Activated naive CD8-positive, alpha-beta T cell (primary cell): ENCODE results near the gene KCNAB2.

Experiments
- H3K27ac Mint-ChIP-seq: one replicate; pipeline ENCODE4 v1.8.0; 2021; ENCODE audit warnings: mixed read lengths
- H3K27me3 Mint-ChIP-seq: one replicate; pipeline ENCODE4 v1.8.0; 2021; ENCODE audit warnings: mixed read lengths
- H3K36me3 Mint-ChIP-seq: one replicate; pipeline ENCODE4 v1.8.0; 2021; ENCODE audit warnings: mixed read lengths
- H3K4me1 Mint-ChIP-seq: one replicate; pipeline ENCODE4 v1.8.0; 2021; ENCODE audit warnings: low read depth, mixed read lengths
- H3K4me3 Mint-ChIP-seq: one replicate; pipeline ENCODE4 v1.8.0; 2021; ENCODE audit warnings: mild to moderate bottlenecking, mixed read lengths
- H3K9me3 Mint-ChIP-seq: one replicate; pipeline ENCODE4 v1.8.0; 2021; ENCODE audit warnings: low read depth, mixed read lengths

KCNAB2 gene

DNA sequence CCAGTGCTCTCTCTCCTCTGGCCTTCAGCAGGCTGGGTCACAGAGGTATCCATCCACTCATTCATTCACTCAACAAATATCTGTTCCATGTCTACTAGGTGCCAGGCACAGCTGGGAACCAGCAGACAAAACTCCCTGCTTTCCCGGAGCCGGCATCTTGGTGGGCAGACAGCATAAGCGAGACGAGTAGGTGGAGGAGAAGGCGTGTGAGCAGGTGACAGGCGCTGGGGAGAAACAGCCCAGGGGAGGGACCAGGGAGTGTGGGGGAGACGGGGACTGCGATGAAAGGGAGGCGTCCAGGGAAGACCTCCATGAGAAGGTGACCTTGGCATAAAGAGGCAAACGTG is 11.0 kb upstream of the KCNAB2 start:
- H3K27me3 Mint-ChIP-seq, result no peaks in the 10 kb centered on the region
- H3K36me3 Mint-ChIP-seq, result peaks cover 8% of the 10 kb centered on the region
- peak overlapping the region; percentile 64 for H3K27ac Mint-ChIP-seq
- peaks cover 70% of the 10 kb centered on the region for H3K4me1 Mint-ChIP-seq
- peak overlapping the region; percentile 42 for H3K4me3 Mint-ChIP-seq
- no peaks in the 10 kb centered on the region for H3K9me3 Mint-ChIP-seq

DNA sequence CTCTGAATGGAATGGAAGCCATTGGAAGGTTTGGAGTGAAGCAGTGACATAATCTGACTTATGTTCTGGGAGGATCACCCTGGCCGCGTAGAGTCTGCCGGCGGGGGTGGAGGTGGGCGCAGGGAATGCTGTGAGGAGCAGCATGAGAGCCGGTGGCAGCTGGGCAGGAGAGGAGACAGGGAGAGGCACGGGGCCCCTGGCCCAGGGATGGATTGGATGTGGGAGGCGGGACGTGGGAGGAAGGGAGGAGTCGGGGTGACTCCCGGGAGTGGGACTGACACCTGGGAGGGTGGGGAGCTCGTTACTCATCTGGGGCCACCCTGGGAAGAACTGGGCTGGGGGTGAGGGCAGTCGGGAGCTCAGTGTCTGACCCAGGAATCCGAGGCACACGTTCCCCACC is 10.4 kb upstream of the KCNAB2 start:
- peaks cover 6% of the 10 kb centered on the region for H3K36me3 Mint-ChIP-seq
- H3K27ac Mint-ChIP-seq, result peak overlapping the region; percentile 64
- peaks cover 64% of the 10 kb centered on the region for H3K4me1 Mint-ChIP-seq
- H3K27me3 Mint-ChIP-seq, result no peaks in the 10 kb centered on the region
- no peak overlapping the region for H3K4me3 Mint-ChIP-seq
- no peaks in the 10 kb centered on the region for H3K9me3 Mint-ChIP-seq

GRCh38 chr1:6035719-6036118 is 10.0 kb upstream of the KCNAB2 start:
- peaks cover 60% of the 10 kb centered on the region for H3K4me1 Mint-ChIP-seq
- H3K4me3 Mint-ChIP-seq, result peak overlapping the region; percentile 51
- no peaks in the 10 kb centered on the region for H3K9me3 Mint-ChIP-seq
- peaks cover 2% of the 10 kb centered on the region for H3K36me3 Mint-ChIP-seq
- no peaks in the 10 kb centered on the region for H3K27me3 Mint-ChIP-seq
- peak overlapping the region; percentile 16 for H3K27ac Mint-ChIP-seq

DNA sequence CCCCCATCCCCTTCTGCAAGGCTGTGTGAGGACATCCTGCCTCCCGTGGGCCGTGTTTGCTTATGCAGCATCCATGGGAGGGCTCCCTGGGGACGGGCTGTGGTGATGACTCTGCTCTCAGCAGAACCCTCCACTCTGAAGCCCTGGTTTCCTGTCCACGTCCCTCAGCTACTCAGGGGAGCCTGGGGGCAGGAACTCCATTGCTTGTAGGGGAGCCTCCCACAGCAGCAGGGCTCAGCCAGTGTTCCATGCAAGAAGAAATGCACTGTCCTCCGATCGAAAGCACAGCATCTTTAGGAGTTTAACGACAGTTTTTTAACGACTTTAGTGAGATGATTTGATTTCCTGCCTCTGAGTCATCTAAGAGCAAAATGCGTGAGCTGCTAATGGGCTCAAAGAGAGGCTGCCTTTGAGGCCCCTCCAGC is 8.3 kb upstream of the KCNAB2 start:
- Mint-ChIP-seq H3K36me3 (peaks cover 2% of the 10 kb centered on the region), H3K4me1 (peaks cover 50% of the 10 kb centered on the region), H3K27ac (no peak overlapping the region), H3K9me3 (no peaks in the 10 kb centered on the region), H3K4me3 (no peak overlapping the region), H3K27me3 (no peaks in the 10 kb centered on the region)

DNA sequence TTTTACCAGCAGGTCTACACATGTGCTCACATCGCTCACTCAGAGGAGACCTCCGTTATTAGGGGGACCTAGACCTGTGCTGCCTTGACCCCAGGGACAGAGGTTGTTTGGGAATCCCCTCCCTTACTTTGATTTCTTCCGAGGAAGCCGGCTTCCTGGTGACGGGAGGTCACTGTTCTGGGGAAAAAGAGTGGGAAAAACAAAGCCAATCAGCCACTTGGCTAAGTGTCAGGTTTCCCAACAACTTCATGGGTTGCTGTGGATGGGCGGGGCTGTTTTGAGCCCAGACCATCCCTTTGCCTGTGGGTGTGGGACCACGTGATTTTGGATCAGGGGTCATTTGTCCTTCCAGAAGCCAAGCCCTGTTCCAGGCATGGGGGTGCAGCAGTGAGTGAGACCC is 7.1 kb upstream of the KCNAB2 start:
- peaks cover 38% of the 10 kb centered on the region for H3K4me1 Mint-ChIP-seq
- no peak overlapping the region for H3K4me3 Mint-ChIP-seq
- no peak overlapping the region for H3K27ac Mint-ChIP-seq
- no peaks in the 10 kb centered on the region for H3K27me3 Mint-ChIP-seq
- H3K36me3 Mint-ChIP-seq, result no peaks in the 10 kb centered on the region
- H3K9me3 Mint-ChIP-seq, result no peaks in the 10 kb centered on the region

GRCh38 chr1:6039031-6039430 is 6.7 kb upstream of the KCNAB2 start:
- H3K4me3 Mint-ChIP-seq, result no peak overlapping the region
- no peaks in the 10 kb centered on the region for H3K27me3 Mint-ChIP-seq
- no peak overlapping the region for H3K27ac Mint-ChIP-seq
- H3K36me3 Mint-ChIP-seq, result no peaks in the 10 kb centered on the region
- H3K4me1 Mint-ChIP-seq, result peaks cover 37% of the 10 kb centered on the region
- no peaks in the 10 kb centered on the region for H3K9me3 Mint-ChIP-seq

- H3K27ac Mint-ChIP-seq, result peak overlapping the region; percentile 46
- H3K4me3 Mint-ChIP-seq, result no peak overlapping the region
- H3K27me3 Mint-ChIP-seq, result no peaks in the 10 kb centered on the region
- no peaks in the 10 kb centered on the region for H3K9me3 Mint-ChIP-seq
- H3K4me1 Mint-ChIP-seq, result peaks cover 29% of the 10 kb centered on the region
- no peaks in the 10 kb centered on the region for H3K36me3 Mint-ChIP-seq
Observed at GRCh38 chr1:6040444-6040843, 5.2 kb upstream of the KCNAB2 start.

DNA sequence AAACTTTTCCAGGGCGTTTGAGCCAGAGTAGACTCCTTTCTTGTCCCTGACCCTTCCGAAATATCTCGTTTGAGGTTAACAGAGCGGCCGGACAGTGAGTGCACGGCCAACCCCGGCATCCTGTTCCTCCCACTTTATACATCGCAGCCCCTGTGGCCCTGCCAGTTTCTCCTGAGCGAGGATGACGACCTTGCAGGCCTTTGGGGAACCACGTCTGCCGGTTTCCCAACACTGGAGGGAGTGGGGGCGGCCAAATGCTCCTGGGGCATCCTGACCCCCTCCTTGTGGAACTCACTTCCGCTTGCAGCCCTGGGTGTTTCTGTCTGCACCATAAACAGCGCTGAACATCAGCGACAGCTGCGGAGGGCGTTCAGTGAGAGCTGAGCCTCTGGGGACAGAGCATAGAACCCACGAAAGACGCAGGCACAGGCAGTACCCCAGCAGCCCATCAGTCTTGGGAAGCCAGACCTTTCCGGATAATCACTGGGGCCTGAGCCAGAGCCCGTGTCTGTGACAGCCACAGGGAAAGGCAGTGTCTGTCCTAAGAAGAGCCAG is 4.8 kb upstream of the KCNAB2 start:
- Mint-ChIP-seq H3K36me3 (no peaks in the 10 kb centered on the region), H3K4me3 (no peak overlapping the region), H3K27me3 (no peaks in the 10 kb centered on the region), H3K27ac (no peak overlapping the region), H3K4me1 (peaks cover 26% of the 10 kb centered on the region), H3K9me3 (no peaks in the 10 kb centered on the region)

GRCh38 chr1:6041432-6042062 is 4.1 kb upstream of the KCNAB2 start:
- Mint-ChIP-seq H3K4me3 (no peak overlapping the region), H3K4me1 (peaks cover 22% of the 10 kb centered on the region), H3K27ac (no peak overlapping the region), H3K27me3 (no peaks in the 10 kb centered on the region), H3K9me3 (no peaks in the 10 kb centered on the region), H3K36me3 (no peaks in the 10 kb centered on the region)

DNA sequence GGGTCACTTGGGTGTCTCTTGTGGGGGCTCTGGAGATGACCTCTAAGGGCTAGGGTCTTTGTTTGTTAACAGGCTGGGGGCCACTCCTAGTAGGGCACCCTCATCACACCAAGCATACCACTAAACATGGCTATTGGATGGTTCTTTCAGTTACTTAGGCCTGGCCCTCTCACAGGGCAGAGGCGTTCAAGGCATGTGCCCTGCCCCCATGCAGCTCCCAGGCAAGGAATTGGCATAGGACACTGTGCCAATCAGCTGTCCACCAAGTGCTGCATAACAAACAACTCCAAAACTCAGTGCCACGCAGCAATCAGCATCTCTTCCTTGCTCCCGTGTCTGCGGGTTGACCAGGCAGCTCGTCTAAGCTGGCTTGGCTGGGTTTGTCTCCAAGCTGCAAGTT is 2.1 kb upstream of the KCNAB2 start:
- Mint-ChIP-seq H3K27me3 (no peaks in the 10 kb centered on the region), H3K36me3 (peaks cover 4% of the 10 kb centered on the region), H3K4me1 (peaks cover 17% of the 10 kb centered on the region), H3K27ac (no peak overlapping the region), H3K4me3 (no peak overlapping the region), H3K9me3 (no peaks in the 10 kb centered on the region)

DNA sequence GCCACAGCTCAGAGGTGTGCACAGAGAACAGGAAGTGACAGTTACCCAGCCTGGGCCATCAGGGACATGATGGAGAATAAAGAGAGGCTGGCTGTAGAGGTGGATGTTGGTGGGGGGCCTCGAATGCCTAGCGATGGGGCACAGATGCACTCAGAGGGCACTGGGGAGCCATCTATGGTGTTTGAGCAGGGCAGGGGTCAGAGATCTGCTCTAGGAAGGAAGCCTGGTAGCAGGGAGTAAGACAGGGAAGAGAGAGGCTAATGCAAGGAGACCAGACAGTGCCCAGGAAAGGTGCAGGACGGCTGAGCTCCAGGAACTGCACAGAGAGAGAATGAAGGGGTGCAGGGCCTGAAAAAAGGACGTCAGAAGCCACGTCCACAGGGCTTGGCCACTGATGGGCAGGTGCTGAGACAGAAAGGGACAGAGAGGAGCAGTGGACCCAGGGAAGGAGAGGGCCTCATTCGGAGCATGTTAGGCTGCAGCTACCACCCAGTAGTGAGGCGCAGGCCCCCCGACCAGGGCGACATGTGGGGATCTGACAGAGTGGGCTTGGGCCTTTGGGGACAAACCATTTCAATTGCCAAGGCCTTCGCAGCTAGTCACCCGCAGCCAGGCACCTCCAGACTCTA is 1.1 kb upstream of the KCNAB2 start:
- no peak overlapping the region for H3K27ac Mint-ChIP-seq
- H3K27me3 Mint-ChIP-seq, result no peaks in the 10 kb centered on the region

DNA sequence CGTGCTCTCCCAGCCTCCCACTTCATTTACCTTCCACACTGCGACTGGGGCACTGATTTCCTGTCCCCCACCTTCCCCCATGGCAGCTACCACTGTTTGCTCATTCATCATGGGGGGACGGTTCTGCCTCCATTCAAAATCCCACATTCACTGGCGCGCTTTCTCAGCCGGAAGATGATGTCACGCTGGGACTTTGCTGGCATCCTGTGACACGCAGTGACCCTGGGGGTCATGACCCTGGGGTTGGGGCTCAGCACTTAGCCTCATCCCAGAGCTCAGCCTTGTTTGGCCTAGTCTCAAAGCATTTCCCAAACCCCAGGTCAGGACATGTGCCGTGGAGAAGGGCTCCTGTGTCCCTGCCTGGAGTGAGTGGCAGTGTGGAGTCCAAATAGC is 582 bp upstream of the KCNAB2 start:
- H3K9me3 Mint-ChIP-seq, result no peaks in the 10 kb centered on the region
- H3K4me1 Mint-ChIP-seq, result peaks cover 17% of the 10 kb centered on the region
- no peaks in the 10 kb centered on the region for H3K27me3 Mint-ChIP-seq
- H3K36me3 Mint-ChIP-seq, result peaks cover 4% of the 10 kb centered on the region
- H3K27ac Mint-ChIP-seq, result no peak overlapping the region
- no peak overlapping the region for H3K4me3 Mint-ChIP-seq

More for the DNA sequence above, 1.1 kb upstream of the KCNAB2 start:
- Mint-ChIP-seq H3K4me1 (peaks cover 17% of the 10 kb centered on the region), H3K36me3 (peaks cover 4% of the 10 kb centered on the region), H3K9me3 (no peaks in the 10 kb centered on the region), H3K4me3 (no peak overlapping the region)

GRCh38 chr1:6046279-6046678 is 591 bp downstream of the KCNAB2 start:
- Mint-ChIP-seq H3K27ac (no peak overlapping the region), H3K9me3 (no peaks in the 10 kb centered on the region), H3K4me1 (peaks cover 20% of the 10 kb centered on the region), H3K36me3 (peaks cover 4% of the 10 kb centered on the region), H3K27me3 (no peaks in the 10 kb centered on the region), H3K4me3 (no peak overlapping the region)

DNA sequence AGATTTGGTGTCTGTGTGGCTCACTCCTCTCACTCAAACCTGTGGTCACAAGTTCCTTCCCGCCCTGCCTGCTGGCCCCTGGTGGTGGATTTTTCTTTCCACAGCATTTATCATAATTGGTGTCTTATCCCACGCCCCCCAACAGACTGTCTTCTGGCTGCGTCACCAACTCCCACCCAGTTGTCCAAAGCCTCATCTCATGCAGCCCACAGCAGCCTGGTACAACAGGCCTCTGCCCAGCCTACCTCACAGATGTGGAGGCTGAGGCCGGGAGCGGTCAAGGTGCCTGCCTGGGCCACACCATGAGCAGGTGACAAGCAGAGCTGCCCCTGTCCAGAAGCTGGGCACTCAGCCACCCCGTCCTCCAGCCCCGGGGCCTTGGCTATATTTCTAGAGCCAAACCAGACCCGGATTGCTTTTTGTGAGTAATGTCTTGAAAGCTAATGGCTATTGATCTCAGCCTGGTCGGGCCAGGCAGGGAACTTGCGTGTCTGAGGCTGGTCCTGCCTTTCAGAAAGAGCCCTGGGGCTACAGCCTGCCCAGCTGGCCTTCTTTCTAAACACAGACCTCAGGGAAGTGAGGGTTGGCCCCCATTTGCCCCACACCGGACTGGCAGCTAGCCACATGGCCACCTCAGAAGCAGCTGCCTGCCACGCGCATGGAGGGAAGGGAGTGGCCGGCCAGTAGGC is 2.6 kb downstream of the KCNAB2 start:
- Mint-ChIP-seq H3K36me3 (peaks cover 7% of the 10 kb centered on the region), H3K9me3 (no peaks in the 10 kb centered on the region), H3K4me3 (no peak overlapping the region), H3K4me1 (peaks cover 22% of the 10 kb centered on the region), H3K27ac (no peak overlapping the region), H3K27me3 (no peaks in the 10 kb centered on the region)

DNA sequence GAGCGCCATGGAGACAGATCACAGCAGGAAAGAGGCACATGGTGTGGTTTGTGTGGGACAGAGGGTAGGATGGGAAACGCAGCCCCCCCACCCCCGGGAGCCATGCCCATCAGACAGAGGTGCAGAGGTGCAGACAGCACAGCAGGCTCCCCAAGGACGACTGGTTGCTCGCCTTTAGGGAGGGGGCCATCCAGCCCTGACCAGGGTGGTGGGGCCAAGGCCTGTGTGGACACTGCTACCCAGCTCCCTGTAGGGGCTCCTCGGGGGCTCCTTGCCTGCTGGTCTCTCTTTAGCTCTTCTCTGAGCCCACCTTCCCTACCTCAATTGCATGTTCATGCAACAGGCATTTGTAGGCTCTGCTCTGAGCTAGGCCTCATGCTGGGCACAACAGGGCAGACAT is 3.7 kb downstream of the KCNAB2 start:
- Mint-ChIP-seq H3K27me3 (no peaks in the 10 kb centered on the region), H3K4me3 (no peak overlapping the region), H3K27ac (no peak overlapping the region), H3K9me3 (no peaks in the 10 kb centered on the region), H3K4me1 (peaks cover 19% of the 10 kb centered on the region), H3K36me3 (peaks cover 7% of the 10 kb centered on the region)
